A549 (cell line): ENCODE measurements around the gene ACSL3. TPM values are rescaled to one million over a fixed set of nuclear protein-coding genes. Genes with fewer than 3 reads are reported as not detected.

Experiments
- ATAC-seq, 2 experiments: fragments of 200-7000 bp in 1 of 2; fragments of >200 bp in 1 of 2; cut with Nextera tagmentation in 1 of 2; cut with Tn5 transposase in 1 of 2; 3 replicates each; pipeline versions ENCODE4 v1.8.0 to v1.9.1; 2018 to 2020; ENCODE audit warnings: mild to moderate bottlenecking in 1 of 2, moderate library complexity in 1 of 2
- CTCF ChIA-PET: fragments of 300-600 bp; sonication (Branson Sonifier 250); formaldehyde crosslinking; extraction: SDS; loops from one replicate; lab custom pipeline; 2021; ENCODE audit warnings: antibody characterized with exemption, inconsistent platforms; lab: Yijun Ruan, JAX
- POLR2A ChIA-PET: fragments of 350-600 bp; formaldehyde crosslinking; extraction: SDS; loops from one replicate; lab custom pipeline; 2021; ENCODE audit warnings: antibody characterized with exemption, inconsistent platforms; lab: Yijun Ruan, JAX
- DNase-seq, 2 experiments: peaks; one replicate each; pipeline versions ENCODE4 v3.0.0 to v3.0.0-alpha.2; 2011 to 2016; ENCODE audit warnings: low read depth in 1 of 2, low spot score in 1 of 2
- FAIRE-seq: peaks from 2 replicates; lab custom pipeline; 2011; peaks lifted over from hg19 to GRCh38; lab: Jason Lieb, UNC
- H3K27ac ChIP-seq, 2 experiments: fragments of >200 bp; sonication (Bioruptor Twin); formaldehyde crosslinking; 3 replicates each; pipeline ENCODE4 v1.5.1; 2016 to 2017
- H3K4me1 ChIP-seq: fragments of >200 bp; sonication (Bioruptor Twin); formaldehyde crosslinking; 3 replicates; pipeline ENCODE4 v1.6.1; 2016
- H3K4me2 ChIP-seq: fragments of >200 bp; sonication (Bioruptor Twin); formaldehyde crosslinking; 3 replicates; pipeline ENCODE4 v1.6.1; 2016
- H3K4me3 ChIP-seq: fragments of >200 bp; sonication (Bioruptor Twin); formaldehyde crosslinking; 3 replicates; pipeline ENCODE4 v1.5.1; 2016
- H3K9me3 ChIP-seq: fragments of >200 bp; sonication (Bioruptor Twin); formaldehyde crosslinking; 3 replicates; pipeline ENCODE4 v1.6.1; 2016
- CBX2 ChIP-seq: fragments of 200-600 bp; sonication (generic); IDR thresholded peaks from 2 replicates; pipeline ENCODE4 v1.6.1; 2016; ENCODE audit warnings: low read depth, mild to moderate bottlenecking, borderline replicate concordance
- CHD2 ChIP-seq: fragments of 150-350 bp; IDR thresholded peaks from 2 replicates; pipeline ENCODE4 v1.6.1; 2014; ENCODE audit warnings: low read length; ENCODE audit not compliant: partially characterized antibody
- FOSL2 ChIP-seq, 2 experiments: fragments of 450-650 bp in 1 of 2; fragments of >200 bp in 1 of 2; sonication (Bioruptor Twin) in 1 of 2; formaldehyde crosslinking; IDR thresholded peaks; 2 replicates each; pipeline versions ENCODE4 v1.5.0 to v1.6.1; 2016 to 2020; ENCODE audit warnings: mild to moderate bottlenecking in 1 of 2, moderate library complexity in 1 of 2
- FOXS1 ChIP-seq: fragments of 250-450 bp; sonication (Bioruptor Pico); IDR thresholded peaks from 2 replicates; pipeline ENCODE4 v1.5.0; 2020; ENCODE audit warnings: mild to moderate bottlenecking, moderate library complexity
- HOXA7 ChIP-seq: fragments of 250-450 bp; sonication (Bioruptor Pico); IDR thresholded peaks from 2 replicates; pipeline ENCODE4 v1.5.0; 2020; ENCODE audit warnings: mild to moderate bottlenecking, moderate library complexity
- MAFK ChIP-seq: fragments of 450-650 bp; IDR thresholded peaks from 2 replicates; pipeline ENCODE4 v1.6.1; 2014; ENCODE audit not compliant: partially characterized antibody
- NPAS2 ChIP-seq: fragments of 250-450 bp; sonication (Bioruptor Pico); IDR thresholded peaks from 2 replicates; pipeline ENCODE4 v1.8.0; 2022; ENCODE audit warnings: mild to moderate bottlenecking, moderate library complexity, borderline replicate concordance
- TFCP2L1 ChIP-seq: fragments of 250-450 bp; sonication (Bioruptor Pico); IDR thresholded peaks from 2 replicates; pipeline ENCODE4 v1.5.0; 2021; ENCODE audit warnings: mild to moderate bottlenecking
- ZC3H11A ChIP-seq: fragments of 450-650 bp; IDR thresholded peaks from 2 replicates; pipeline ENCODE4 v1.6.1; 2014; ENCODE audit warnings: antibody characterized with exemption, mild to moderate bottlenecking
- WGBS: methylation state at CpG from one replicate; pipeline ENCODE4 v1.1.6; 2017; ENCODE audit errors: missing lambda C conversion rate; 5-methylcytosine and 5-hydroxymethylcytosine counted together
- polyA plus RNA-seq, 4 experiments: library from polyadenylated mRNA; depleted of rRNA in 3 of 4; stranded (reverse); fragments of >200 nt; fragmentation: RNase III in 1 of 4; extraction: RNeasy Plus Mini Kit Qiagen cat#74134 plus additional on column Dnase treatment in 1 of 4; gene quantifications; 2 replicates in 3 of 4; 3 replicates in 1 of 4; pipeline ENCODE4 v1.2.3, GENCODE V29; 2011 to 2017
- TF ChIP-seq, protein P1 (sequence below): fragments of 150-350 bp; IDR thresholded peaks from 2 replicates; pipeline ENCODE4 v1.6.1; 2014; ENCODE audit warnings: low read depth, mild to moderate bottlenecking, low read length
- TF ChIP-seq, protein P2 (sequence below): fragments of >200 bp; sonication (Bioruptor Twin); formaldehyde crosslinking; IDR thresholded peaks from 3 replicates; pipeline ENCODE4 v1.5.1; 2016
- TF ChIP-seq, protein P3 (sequence below): fragments of 200-600 bp; sonication (generic); IDR thresholded peaks from 2 replicates; pipeline ENCODE4 v1.6.1; 2016; ENCODE audit warnings: antibody characterized with exemption, mild to moderate bottlenecking, moderate library complexity

ACSL3 gene
- polyA plus RNA-seq, 2 of the 4 experiments (the other 2 are of a cell fraction) = 142 to 160 TPM

DNA sequence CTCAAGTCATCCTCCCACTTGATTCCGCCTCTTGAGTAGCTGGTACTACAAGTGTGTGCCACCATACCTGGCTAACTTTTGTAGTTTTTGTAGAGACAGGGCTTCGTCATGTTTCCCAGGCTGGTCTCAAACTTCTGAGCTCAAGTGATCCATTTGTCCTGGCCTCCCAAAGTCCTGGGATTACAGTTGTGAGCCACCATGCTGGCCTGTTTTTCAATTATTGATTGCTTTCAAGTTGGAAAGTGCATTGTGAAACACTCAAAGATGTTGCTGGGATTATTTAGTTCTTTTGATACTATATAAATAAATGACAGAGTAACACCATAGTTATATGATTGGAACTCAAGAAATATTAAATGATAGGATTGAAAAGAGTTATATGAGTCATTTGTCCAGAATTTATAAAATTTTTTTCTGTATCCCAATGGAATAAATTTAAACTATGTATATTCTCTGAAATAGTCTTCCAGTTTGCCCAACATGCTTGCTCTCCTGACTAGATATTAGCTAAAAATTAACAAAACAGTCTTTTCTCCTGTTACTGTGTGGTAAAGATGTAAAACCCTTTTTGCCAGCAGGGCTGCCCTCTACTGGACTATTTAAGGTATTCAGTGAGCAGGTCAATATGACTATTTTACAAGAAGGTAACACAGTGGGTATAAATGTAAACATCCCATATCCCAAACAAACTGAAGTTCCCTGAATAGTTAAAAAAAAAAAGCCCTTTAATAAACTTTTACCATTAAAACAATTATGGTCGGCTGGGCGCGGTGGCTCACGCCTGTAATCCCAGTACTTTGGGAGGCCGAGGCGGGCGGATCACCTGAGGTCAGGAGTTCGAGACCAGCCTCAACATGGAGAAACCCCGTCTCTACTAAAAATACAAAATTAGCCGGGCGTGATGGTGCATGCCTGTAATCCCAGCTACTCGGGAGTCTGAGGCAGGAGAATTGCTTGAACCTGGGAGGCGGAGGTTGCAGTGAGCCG, 42.7 kb downstream of the ACSL3 start (continued):
- no peak for TF ChIP-seq NPAS2 (CRISPR knock-in tag)

DNA sequence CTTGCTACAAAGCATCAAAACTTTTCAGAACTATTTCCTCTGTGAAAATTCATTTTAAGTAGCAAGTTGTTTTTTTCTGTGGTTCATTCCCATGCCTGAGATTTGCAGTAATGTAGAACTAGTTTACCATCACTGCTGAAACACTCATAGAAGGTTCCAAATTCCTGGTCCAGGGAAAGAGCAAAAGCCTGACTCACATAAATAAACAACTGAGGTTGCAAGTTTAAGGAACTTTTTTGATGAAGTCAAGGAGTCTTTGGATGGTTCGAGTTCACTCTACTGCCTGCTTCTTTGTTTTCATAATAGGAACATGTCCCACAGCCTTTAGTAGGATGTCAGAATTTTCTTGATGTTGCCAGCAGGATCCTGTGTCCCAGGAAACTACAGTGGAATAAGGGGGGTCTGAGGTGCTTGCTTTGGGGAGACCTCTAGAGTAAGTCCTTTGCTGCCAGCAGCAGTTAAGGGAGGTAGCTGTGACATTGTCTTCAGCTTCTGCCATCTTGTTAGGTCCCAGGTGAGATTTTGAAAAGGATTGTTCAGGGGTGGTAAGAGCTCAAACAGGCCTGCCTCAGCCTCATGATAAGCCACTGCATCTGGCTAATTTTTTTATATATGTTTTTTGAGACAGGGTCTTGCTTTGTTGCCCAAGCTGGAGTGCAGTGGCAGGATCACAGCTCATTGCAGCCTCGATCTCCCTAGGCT, 43.9 kb downstream of the ACSL3 start:
- H3K9me3 ChIP-seq = no peaks in the 10 kb centered on the region
- FAIRE-seq (no peak), DNase-seq (no peak), ATAC-seq (no peak)
- no peak overlapping the region for H3K4me3 ChIP-seq
- peak overlapping the region; percentile 53 for H3K4me2 ChIP-seq
- peaks cover 52% of the 10 kb centered on the region for H3K4me1 ChIP-seq
- ChIA-PET CTCF (interaction anchor here (1.2 to 8.6 kb wide), 7 partner anchors 9 to 214 kb away, joined by 3 to 71 read pairs (median 14); no protein-coding TSS in a partner anchor), POLR2A (no interaction called here)
- 48% methylated on average over 2 of the region's 2 CpGs for WGBS
- no peak for TF ChIP-seq HOXA7
- TF ChIP-seq, protein P1, sequence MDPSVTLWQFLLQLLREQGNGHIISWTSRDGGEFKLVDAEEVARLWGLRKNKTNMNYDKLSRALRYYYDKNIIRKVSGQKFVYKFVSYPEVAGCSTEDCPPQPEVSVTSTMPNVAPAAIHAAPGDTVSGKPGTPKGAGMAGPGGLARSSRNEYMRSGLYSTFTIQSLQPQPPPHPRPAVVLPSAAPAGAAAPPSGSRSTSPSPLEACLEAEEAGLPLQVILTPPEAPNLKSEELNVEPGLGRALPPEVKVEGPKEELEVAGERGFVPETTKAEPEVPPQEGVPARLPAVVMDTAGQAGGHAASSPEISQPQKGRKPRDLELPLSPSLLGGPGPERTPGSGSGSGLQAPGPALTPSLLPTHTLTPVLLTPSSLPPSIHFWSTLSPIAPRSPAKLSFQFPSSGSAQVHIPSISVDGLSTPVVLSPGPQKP = no peak
- no peak for TF ChIP-seq ZC3H11A
- TF ChIP-seq, protein P2, sequence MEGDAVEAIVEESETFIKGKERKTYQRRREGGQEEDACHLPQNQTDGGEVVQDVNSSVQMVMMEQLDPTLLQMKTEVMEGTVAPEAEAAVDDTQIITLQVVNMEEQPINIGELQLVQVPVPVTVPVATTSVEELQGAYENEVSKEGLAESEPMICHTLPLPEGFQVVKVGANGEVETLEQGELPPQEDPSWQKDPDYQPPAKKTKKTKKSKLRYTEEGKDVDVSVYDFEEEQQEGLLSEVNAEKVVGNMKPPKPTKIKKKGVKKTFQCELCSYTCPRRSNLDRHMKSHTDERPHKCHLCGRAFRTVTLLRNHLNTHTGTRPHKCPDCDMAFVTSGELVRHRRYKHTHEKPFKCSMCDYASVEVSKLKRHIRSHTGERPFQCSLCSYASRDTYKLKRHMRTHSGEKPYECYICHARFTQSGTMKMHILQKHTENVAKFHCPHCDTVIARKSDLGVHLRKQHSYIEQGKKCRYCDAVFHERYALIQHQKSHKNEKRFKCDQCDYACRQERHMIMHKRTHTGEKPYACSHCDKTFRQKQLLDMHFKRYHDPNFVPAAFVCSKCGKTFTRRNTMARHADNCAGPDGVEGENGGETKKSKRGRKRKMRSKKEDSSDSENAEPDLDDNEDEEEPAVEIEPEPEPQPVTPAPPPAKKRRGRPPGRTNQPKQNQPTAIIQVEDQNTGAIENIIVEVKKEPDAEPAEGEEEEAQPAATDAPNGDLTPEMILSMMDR = no peak
- TF ChIP-seq FOSL2 (IDR thresholded peaks at IDR 0.05) = no peak
- peak; percentile 22; the same call in 1 of the 2 replicates for TF ChIP-seq FOSL2 (CRISPR knock-in tag; IDR thresholded peaks at IDR 0.05)
- no peak for TF ChIP-seq FOXS1 (CRISPR knock-in tag)
- TF ChIP-seq, protein P3, sequence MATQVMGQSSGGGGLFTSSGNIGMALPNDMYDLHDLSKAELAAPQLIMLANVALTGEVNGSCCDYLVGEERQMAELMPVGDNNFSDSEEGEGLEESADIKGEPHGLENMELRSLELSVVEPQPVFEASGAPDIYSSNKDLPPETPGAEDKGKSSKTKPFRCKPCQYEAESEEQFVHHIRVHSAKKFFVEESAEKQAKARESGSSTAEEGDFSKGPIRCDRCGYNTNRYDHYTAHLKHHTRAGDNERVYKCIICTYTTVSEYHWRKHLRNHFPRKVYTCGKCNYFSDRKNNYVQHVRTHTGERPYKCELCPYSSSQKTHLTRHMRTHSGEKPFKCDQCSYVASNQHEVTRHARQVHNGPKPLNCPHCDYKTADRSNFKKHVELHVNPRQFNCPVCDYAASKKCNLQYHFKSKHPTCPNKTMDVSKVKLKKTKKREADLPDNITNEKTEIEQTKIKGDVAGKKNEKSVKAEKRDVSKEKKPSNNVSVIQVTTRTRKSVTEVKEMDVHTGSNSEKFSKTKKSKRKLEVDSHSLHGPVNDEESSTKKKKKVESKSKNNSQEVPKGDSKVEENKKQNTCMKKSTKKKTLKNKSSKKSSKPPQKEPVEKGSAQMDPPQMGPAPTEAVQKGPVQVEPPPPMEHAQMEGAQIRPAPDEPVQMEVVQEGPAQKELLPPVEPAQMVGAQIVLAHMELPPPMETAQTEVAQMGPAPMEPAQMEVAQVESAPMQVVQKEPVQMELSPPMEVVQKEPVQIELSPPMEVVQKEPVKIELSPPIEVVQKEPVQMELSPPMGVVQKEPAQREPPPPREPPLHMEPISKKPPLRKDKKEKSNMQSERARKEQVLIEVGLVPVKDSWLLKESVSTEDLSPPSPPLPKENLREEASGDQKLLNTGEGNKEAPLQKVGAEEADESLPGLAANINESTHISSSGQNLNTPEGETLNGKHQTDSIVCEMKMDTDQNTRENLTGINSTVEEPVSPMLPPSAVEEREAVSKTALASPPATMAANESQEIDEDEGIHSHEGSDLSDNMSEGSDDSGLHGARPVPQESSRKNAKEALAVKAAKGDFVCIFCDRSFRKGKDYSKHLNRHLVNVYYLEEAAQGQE = no peak
- TF ChIP-seq CHD2 = no peak
- TF ChIP-seq MAFK = no peak
- TF ChIP-seq, all 56 proteins: peak for 1
- H3K27ac ChIP-seq = peak overlapping the region in 1 of 2 experiments; percentile 35; a peak in 2 of 6 replicates

DNA sequence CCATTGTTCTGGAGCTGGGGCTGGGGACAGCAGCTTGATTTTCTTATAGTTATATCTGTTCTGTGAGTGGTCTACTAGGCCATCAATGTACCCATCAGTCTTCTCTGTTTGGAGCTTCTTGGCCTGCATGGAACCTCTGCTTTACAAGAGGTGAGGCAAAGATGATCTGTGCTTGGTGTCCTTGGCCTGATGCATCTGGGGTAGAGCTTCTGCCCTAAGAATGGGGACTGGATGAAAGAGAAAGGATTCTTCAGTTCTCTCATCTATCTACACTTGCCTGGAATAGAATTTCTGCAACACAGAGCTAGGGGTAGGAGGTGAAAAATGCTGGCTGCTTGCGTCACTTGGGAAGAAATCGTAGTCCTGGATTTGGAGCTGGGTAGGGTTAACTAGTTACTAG, 46.2 kb downstream of the ACSL3 start:
- Histone ChIP-seq H3K4me1 (peaks cover 35% of the 10 kb centered on the region), H3K4me2 (no peak overlapping the region), H3K27ac (no peak overlapping the region), H3K9me3 (no peaks in the 10 kb centered on the region), H3K4me3 (no peak overlapping the region)
- ChIA-PET POLR2A (no interaction called here), CTCF (interaction anchor here (1.2 to 8.6 kb wide), 6 partner anchors 9 to 216 kb away, joined by 4 to 56 read pairs (median 16); no protein-coding TSS in a partner anchor)
- WGBS = 100% methylated on average over 2 of the region's 2 CpGs
- no peak for TF ChIP-seq CBX2
- TF ChIP-seq, protein P2 = no peak
- TF ChIP-seq TFCP2L1 (CRISPR knock-in tag) = no peak
- no peak for FAIRE-seq
- ATAC-seq = no peak
- DNase-seq = no peak
